GM12878 (cell line): ENCODE measurements around the gene NOCT. TPM values are rescaled to one million over a fixed set of nuclear protein-coding genes. Genes with fewer than 3 reads are reported as not detected.

Experiments
- ATAC-seq: fragments of 200-7000 bp; cut with Tn5 transposase; 3 replicates; pipeline ENCODE4 v1.9.1; 2020; ENCODE audit warnings: mild to moderate bottlenecking, moderate library complexity
- BruUV-seq: library from RNA; stranded (reverse); fragments of 400-500 nt; replicated peaks from 2 replicates; lab custom pipeline; 2021; lab: Mats Ljungman, UMichigan
- CTCF ChIA-PET: fragments of 300-600 bp; sonication (Branson Sonifier 250); formaldehyde crosslinking; extraction: SDS; loops from one replicate; lab custom pipeline; 2021; ENCODE audit warnings: inconsistent platforms; lab: Yijun Ruan, JAX
- POLR2A ChIA-PET: fragments of 350-600 bp; formaldehyde crosslinking; extraction: SDS; loops from one replicate; lab custom pipeline; 2021; ENCODE audit warnings: inconsistent platforms; lab: Charles Lee
- RAD21 ChIA-PET: fragments of 300-600 bp; sonication (Branson Sonifier 250); formaldehyde crosslinking; loops from one replicate; lab custom pipeline; 2023; ENCODE audit warnings: antibody characterized with exemption; ENCODE audit not compliant: unreplicated experiment; lab: Charles Lee
- SMC1A ChIA-PET: fragments of 300-600 bp; sonication (Branson Sonifier 250); formaldehyde crosslinking; loops from one replicate; lab custom pipeline; 2023; ENCODE audit not compliant: unreplicated experiment, uncharacterized antibody; lab: Charles Lee
- DNase-seq: peaks from one replicate; pipeline ENCODE4 v3.0.0-alpha.2; 2011; ENCODE audit warnings: low read depth, low spot score
- FAIRE-seq: peaks from 3 replicates; lab custom pipeline; 2011; peaks lifted over from hg19 to GRCh38; lab: Jason Lieb, UNC
- H2AFZ ChIP-seq: 2 replicates; pipeline ENCODE4 v1.6.0; 2011; ENCODE audit warnings: low read depth, low read length, control low read depth; ENCODE audit not compliant: control insufficient read depth
- H3K27ac ChIP-seq: 2 replicates; pipeline ENCODE4 v1.5.1; 2011; ENCODE audit warnings: control low read depth; ENCODE audit not compliant: control insufficient read depth, insufficient read depth
- H3K27me3 ChIP-seq, 2 experiments: replicated peaks in 1 of 2; 2 replicates each; pipeline versions ENCODE4 v1.6.0 to v1.6.1; 2011; ENCODE audit warnings: low read length in 1 of 2; ENCODE audit not compliant: control insufficient read depth in 2 of 2, insufficient read depth in 2 of 2
- H3K36me3 ChIP-seq, 2 experiments: 2 replicates each; pipeline ENCODE4 v1.5.1; 2011; ENCODE audit warnings: low read length in 1 of 2; ENCODE audit not compliant: control insufficient read depth in 2 of 2, insufficient read depth in 2 of 2
- H3K4me1 ChIP-seq: 2 replicates; pipeline ENCODE4 v1.6.1; 2011; ENCODE audit warnings: mild to moderate bottlenecking, low read length, moderate library complexity, mixed read lengths; ENCODE audit not compliant: control insufficient read depth, insufficient read depth
- H3K4me2 ChIP-seq: 2 replicates; pipeline ENCODE4 v1.6.0; 2011; ENCODE audit warnings: control low read depth; ENCODE audit not compliant: control insufficient read depth, insufficient read depth
- H3K4me3 ChIP-seq: fragments of 200-600 bp; sonication (generic); 2 replicates; pipeline ENCODE4 v1.5.1; 2016
- H3K79me2 ChIP-seq: 2 replicates; pipeline ENCODE4 v1.6.0; 2011; ENCODE audit warnings: low read length; ENCODE audit not compliant: control insufficient read depth, insufficient read depth
- H3K9ac ChIP-seq: 2 replicates; pipeline ENCODE4 v1.8.0; 2011; ENCODE audit warnings: low read length, control low read depth, mixed read lengths; ENCODE audit not compliant: control insufficient read depth, insufficient read depth
- H3K9me3 ChIP-seq: replicated peaks from 3 replicates; pipeline ENCODE4 v1.5.1; 2011; ENCODE audit warnings: mild to moderate bottlenecking, low read length; ENCODE audit not compliant: control insufficient read depth, insufficient read depth
- H4K20me1 ChIP-seq: 2 replicates; pipeline ENCODE4 v1.6.0; 2011; ENCODE audit not compliant: control insufficient read depth, insufficient read depth
- POLR2AphosphoS2 ChIP-seq: IDR thresholded peaks from 2 replicates; pipeline ENCODE4 v1.6.1; 2011; ENCODE audit warnings: low read depth, mild to moderate bottlenecking, low read length, improper control_type of control experiment, moderate library complexity
- RBBP5 ChIP-seq: fragments of 200-600 bp; sonication (generic); conservative IDR thresholded peaks from 2 replicates; pipeline ENCODE4 v1.6.1; 2016
- SIX5 ChIP-seq: IDR thresholded peaks from 2 replicates; pipeline ENCODE4 v1.6.1; 2011; ENCODE audit warnings: mild to moderate bottlenecking, low read depth, low read length, moderate library complexity; ENCODE audit not compliant: severe bottlenecking
- SMARCA5 ChIP-seq: fragments of 450-650 bp; IDR thresholded peaks from 2 replicates; pipeline ENCODE4 v1.6.1; 2017; ENCODE audit warnings: mild to moderate bottlenecking
- SREBF2 ChIP-seq: IDR thresholded peaks from 2 replicates; pipeline ENCODE4 v1.6.1; 2012; ENCODE audit warnings: mild to moderate bottlenecking, low read length
- TAF1 ChIP-seq: IDR thresholded peaks from 2 replicates; pipeline ENCODE4 v1.6.1; 2011; ENCODE audit warnings: mild to moderate bottlenecking, low read depth, low read length, borderline replicate concordance
- WGBS: methylation state at CpG from one replicate; pipeline ENCODE4 v1.1.6; 2016; ENCODE audit warnings: low lambda C conversion rate; ENCODE audit not compliant: insufficient replicate concordance, insufficient coverage; ENCODE audit errors: missing lambda C conversion rate; 5-methylcytosine and 5-hydroxymethylcytosine counted together
- in situ Hi-C: fragments of 300-500 bp; cut with MboI; formaldehyde crosslinking; loops from 9 replicates; pipeline ENCODE4 v1.14.3; 2018; ENCODE audit warnings: mixed read lengths
- intact Hi-C: fragments of 100-400 bp; cut with micrococcal nuclease; formaldehyde crosslinking; loops from one replicate; pipeline ENCODE4 v1.14.2; 2022; ENCODE audit not compliant: unreplicated experiment
- polyA plus RNA-seq, 11 experiments: library from polyadenylated mRNA; depleted of rRNA in 4 of 11; unstranded in 6 of 11; stranded (reverse) in 5 of 11; fragments of >200 nt; fragmentation: Nextera tagmentation in 4 of 11; fragmentation: Illumina TruSeq in 1 of 11; extraction: Ambion mirVana in 4 of 11; extraction: Trizol in 1 of 11; gene quantifications; 1 replicate in 1 of 11; 2 replicates in 10 of 11; pipeline versions ENCODE4 v1.2.1 to v1.2.3, GENCODE V29; 2011 to 2016; ENCODE audit warnings: inconsistent platforms in 2 of 11, missing spikeins in 2 of 11, low read depth in 1 of 11
- total RNA-seq, 4 experiments: library from RNA; depleted of rRNA in 3 of 4; stranded (reverse); fragments of >200 nt in 3 of 4; fragmentation: Illumina TruSeq in 1 of 4; extraction: Trizol in 1 of 4; gene quantifications; 2 replicates each; pipeline versions ENCODE4 v1.2.1 to v1.2.3, GENCODE V29; 2013 to 2021
- TF ChIP-seq, protein P1 (sequence below): fragments of 150-350 bp; IDR thresholded peaks from 2 replicates; pipeline ENCODE4 v1.6.1; 2016; ENCODE audit warnings: low read depth, low read length
- TF ChIP-seq, protein P2 (sequence below): fragments of 450-650 bp; IDR thresholded peaks from 2 replicates; pipeline ENCODE4 v1.6.1; 2017; ENCODE audit warnings: mild to moderate bottlenecking, low read depth, inconsistent platforms; ENCODE audit not compliant: poor library complexity, severe bottlenecking

Gene NOCT
- total and polyA plus RNA-seq, 10 of the 15 experiments (the other 5 are each of a cell fraction or from before 2014, with no cell fraction given), result 1.4 to 17.6 (median 8.1) TPM

DNA sequence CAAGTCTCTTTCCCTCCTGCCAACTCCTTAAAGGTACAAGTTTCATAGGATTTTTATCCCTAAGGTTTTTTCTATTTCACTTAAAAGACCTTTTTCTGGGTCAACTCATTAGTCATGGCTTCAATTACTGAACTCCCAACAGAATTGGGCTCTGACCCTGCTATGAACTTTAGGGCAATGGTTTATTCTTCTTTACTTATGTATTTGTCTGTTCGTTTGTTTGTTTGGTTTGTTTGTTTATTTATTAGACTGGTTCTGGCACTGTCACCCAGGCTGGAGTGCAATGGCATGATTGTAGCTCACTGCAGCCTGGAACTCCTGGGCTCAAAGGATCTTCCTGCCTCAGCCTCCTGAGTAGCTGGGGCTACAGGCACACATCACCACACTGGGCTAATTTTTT lies 5.9 kb upstream of the NOCT start (continued):
- TF ChIP-seq, protein P1, sequence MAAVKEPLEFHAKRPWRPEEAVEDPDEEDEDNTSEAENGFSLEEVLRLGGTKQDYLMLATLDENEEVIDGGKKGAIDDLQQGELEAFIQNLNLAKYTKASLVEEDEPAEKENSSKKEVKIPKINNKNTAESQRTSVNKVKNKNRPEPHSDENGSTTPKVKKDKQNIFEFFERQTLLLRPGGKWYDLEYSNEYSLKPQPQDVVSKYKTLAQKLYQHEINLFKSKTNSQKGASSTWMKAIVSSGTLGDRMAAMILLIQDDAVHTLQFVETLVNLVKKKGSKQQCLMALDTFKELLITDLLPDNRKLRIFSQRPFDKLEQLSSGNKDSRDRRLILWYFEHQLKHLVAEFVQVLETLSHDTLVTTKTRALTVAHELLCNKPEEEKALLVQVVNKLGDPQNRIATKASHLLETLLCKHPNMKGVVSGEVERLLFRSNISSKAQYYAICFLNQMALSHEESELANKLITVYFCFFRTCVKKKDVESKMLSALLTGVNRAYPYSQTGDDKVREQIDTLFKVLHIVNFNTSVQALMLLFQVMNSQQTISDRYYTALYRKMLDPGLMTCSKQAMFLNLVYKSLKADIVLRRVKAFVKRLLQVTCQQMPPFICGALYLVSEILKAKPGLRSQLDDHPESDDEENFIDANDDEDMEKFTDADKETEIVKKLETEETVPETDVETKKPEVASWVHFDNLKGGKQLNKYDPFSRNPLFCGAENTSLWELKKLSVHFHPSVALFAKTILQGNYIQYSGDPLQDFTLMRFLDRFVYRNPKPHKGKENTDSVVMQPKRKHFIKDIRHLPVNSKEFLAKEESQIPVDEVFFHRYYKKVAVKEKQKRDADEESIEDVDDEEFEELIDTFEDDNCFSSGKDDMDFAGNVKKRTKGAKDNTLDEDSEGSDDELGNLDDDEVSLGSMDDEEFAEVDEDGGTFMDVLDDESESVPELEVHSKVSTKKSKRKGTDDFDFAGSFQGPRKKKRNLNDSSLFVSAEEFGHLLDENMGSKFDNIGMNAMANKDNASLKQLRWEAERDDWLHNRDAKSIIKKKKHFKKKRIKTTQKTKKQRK, result no peak
- no peak for TF ChIP-seq SIX5

DNA sequence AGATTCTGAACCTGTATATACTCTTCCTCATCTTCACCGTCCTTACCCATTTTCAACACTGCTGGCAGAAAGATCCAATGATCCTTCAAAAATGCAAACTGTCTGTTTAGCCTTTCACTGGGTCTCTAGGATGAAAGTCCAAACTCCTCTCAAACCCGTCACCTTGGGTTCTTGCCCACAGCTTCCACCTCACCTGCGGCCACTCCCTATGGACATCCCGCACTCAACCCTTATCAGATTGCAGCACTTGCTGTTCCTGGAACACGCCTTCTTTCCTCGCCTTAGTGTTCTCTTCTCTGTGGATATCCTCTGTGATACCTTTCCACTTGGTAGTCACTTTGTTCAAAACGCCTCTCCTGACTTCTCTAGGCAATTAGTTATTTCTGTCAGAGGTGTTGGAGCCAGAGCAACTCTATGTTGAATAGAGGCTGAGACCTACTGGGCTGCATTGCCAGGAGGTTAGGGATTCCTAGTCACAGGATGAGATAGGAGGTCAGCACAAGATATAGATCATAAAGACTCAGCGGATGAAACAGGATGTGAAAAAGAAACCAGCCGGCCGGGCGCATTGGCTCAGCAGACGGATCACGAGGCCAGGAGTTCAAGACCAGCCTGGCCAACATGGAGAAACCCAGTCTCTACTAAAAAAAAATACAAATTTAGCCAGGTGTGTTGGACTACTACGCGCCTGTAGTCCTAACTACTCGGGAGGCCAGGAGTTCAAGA lies 4.2 kb upstream of the NOCT start:
- CTCF ChIA-PET, result no interaction called here
- H3K79me2 ChIP-seq, result peaks cover 5% of the 10 kb centered on the region
- WGBS, result 74% methylated on average over 16 of the region's 16 CpGs
- DNase-seq, result no peak
- no peak for FAIRE-seq
- no peak overlapping the region for H3K4me3 ChIP-seq
- TF ChIP-seq RBBP5 (no peak), SREBF2 (no peak), SMARCA5 (no peak), POLR2AphosphoS2 (no peak), TAF1 (no peak)
- TF ChIP-seq, protein P2, sequence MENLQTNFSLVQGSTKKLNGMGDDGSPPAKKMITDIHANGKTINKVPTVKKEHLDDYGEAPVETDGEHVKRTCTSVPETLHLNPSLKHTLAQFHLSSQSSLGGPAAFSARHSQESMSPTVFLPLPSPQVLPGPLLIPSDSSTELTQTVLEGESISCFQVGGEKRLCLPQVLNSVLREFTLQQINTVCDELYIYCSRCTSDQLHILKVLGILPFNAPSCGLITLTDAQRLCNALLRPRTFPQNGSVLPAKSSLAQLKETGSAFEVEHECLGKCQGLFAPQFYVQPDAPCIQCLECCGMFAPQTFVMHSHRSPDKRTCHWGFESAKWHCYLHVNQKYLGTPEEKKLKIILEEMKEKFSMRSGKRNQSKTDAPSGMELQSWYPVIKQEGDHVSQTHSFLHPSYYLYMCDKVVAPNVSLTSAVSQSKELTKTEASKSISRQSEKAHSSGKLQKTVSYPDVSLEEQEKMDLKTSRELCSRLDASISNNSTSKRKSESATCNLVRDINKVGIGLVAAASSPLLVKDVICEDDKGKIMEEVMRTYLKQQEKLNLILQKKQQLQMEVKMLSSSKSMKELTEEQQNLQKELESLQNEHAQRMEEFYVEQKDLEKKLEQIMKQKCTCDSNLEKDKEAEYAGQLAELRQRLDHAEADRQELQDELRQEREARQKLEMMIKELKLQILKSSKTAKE, result no peak
- no peak overlapping the region for H3K27ac ChIP-seq
- peaks cover 7% of the 10 kb centered on the region; the same call in 1 of the 2 replicates for H3K4me1 ChIP-seq
- RAD21 ChIA-PET, result no interaction called here
- H3K9me3 ChIP-seq, result no peaks in the 10 kb centered on the region; the same call in 2 of the 3 replicates
- no peak overlapping the region for H2AFZ ChIP-seq
- BruUV-seq, result no TSS peak
- H3K36me3 ChIP-seq, result no peaks in the 10 kb centered on the region
- SMC1A ChIA-PET, result no interaction called here
- H3K4me2 ChIP-seq, result no peak overlapping the region
- H4K20me1 ChIP-seq, result no peaks in the 10 kb centered on the region
- POLR2A ChIA-PET, result no interaction called here
- in situ Hi-C loops, result no loop called here
- ATAC-seq, result no peak
- intact Hi-C loops, result no loop called here
- no peaks in the 10 kb centered on the region for H3K27me3 ChIP-seq
- no peak overlapping the region for H3K9ac ChIP-seq
